Stimulated activated CD4-positive, alpha-beta T cell treated with anti-CD3 and anti-CD28 coated beads, Interleukin-4, amount 100 ng/mL, for 1 hour (primary cell): ENCODE data around the gene OR11H12.
"Not testable (repeated sequence)": the region's sequence is repeated elsewhere in the genome, so short reads cannot be mapped to it uniquely, and the experiment has no call there.

Experiments used
- DNase-seq: peaks from one replicate; pipeline ENCODE4 v3.0.0-alpha.2; 2020

OR11H12 gene, protein sequence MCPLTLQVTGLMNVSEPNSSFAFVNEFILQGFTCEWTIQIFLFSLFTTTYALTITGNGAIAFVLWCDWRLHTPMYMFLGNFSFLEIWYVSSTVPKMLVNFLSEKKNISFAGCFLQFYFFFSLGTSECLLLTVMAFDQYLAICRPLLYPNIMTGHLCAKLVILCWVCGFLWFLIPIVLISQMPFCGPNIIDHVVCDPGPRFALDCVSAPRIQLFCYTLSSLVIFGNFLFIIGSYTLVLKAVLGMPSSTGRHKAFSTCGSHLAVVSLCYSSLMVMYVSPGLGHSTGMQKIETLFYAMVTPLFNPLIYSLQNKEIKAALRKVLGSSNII

DNA sequence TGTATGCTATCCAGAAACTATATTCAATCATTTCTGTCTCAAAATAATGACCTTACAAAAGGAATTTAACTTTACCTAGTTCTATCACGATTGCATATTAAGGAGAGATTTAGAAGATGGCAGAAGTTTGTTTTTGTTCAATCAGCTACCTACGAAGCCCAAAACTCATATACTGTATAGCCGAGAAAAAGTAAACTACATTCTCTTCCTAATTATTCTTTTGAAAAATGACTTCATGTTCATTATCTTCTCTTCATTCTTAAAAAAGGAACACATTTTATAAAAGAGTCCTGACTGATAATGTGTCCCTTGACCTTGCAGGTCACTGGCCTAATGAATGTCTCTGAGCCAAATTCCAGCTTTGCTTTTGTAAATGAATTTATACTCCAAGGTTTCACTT lies at the start of gene OR11H12:
Gene OR11H12 (plus strand): TSS at position 301 of the 400 bp plus-strand sequence. CDS start 0 bp downstream, at position 301.
- DNase-seq: not testable (repeated sequence)

DNA sequence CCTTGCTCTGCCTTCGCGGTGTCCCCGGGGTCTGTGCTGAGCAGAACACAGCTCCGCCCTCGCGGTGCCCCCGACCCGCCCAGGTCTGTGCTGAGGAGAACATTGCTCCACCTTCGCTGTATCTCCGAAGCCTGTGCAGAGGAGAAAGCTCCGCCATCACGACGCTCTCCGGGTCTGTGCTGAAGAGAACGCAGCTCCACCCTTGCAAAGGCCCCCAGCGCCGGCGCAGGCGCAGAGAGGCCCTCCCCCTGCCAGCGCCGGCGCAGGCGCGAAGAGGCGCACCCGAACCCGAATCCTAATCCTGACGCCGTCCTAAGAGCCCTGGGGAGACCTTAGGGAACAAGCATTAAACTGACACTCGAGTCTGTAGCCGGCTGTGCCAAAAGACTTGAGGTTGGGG lies 18.0 kb upstream of the OR11H12 start:
- DNase-seq: not testable (repeated sequence)

DNA sequence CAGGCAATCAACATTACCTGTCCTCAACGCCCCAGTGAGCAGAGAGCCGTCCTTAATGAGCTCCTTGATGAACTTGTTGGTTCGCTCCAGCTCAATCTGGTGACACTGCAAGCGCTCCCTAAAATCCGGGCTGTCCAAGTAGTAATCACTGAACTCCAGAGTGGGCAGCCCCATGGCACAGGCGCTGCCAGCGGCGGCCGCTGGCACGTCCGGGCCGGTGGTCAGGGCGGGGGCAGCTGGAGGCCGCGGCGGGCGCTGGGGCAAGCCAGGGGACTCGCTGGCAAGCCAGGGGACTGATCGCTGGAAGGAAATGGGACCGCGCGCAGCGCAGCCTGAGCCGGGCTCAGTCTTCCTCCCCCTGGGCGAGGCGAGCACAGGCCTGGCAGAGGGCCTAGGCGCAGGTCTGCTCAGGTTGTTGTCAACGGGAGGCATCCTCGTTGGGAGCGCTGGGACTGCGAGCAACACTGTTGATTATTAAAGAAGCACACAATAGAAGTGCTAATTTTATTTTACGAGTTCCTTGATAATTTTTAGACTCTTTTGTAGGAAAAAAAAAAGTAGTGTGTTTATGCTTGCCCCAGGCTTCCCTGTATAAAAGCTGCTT lies 25.8 kb downstream of the OR11H12 start:
- not testable (repeated sequence) for DNase-seq

DNA sequence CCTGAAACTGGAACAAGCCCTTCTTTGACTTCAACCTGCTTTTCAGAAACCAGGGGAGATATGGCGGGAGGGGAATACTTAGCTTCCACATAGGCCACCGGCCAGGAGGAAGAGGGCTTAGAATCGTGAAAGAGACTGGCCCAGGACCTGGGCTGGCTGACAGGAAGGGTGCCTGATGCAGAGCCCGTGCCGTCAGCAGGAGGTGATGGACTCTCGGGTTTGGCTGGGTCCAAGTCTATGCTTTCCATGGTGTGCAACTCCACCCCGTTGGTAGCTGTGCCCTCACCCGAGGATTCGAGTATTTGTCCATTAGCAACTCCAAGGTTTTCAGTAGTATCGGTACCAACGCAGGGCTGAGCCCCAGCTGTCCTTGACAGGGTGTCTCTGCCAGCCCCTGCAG lies 35.1 kb downstream of the OR11H12 start:
- DNase-seq: not testable (repeated sequence)

DNA sequence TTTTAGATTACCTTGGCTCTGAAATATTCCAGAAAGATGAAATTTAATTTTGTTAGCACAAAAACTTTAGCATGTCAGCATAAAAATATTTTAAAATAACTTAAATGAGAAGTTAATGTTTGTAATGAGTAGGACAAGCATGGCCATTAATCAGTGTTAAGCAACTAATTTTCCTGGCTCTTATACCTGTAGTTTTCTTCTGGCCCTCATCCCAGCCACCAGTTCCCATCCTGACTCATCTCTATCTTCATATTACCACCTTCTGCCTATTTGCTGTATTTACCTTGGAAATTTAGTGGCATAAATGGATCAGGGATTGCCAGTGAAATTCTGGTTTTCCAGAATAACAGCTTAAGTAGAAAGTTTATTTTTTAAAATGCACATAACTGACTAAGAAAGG lies 37.1 kb downstream of the OR11H12 start:
- not testable (repeated sequence) for DNase-seq

DNA sequence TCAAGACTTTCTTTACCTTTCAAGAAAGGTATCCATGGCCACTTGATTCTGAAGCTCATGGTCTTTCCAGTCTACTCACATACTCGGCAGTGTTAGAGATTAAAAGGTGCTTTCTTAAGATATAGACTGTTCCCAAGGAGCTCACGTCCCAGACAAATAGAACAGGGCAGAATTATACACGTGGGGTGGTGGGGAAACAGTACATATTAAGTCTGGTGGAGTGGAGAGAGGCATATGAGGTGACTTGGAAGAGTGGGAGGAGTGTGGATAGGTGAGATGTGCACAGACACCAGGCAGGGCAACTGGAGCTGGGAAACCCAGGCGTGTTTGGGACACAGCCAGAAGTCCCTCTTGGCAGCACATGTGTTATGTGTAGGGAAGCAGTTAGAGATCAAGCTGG lies 37.9 kb downstream of the OR11H12 start:
- DNase-seq: not testable (repeated sequence)

DNA sequence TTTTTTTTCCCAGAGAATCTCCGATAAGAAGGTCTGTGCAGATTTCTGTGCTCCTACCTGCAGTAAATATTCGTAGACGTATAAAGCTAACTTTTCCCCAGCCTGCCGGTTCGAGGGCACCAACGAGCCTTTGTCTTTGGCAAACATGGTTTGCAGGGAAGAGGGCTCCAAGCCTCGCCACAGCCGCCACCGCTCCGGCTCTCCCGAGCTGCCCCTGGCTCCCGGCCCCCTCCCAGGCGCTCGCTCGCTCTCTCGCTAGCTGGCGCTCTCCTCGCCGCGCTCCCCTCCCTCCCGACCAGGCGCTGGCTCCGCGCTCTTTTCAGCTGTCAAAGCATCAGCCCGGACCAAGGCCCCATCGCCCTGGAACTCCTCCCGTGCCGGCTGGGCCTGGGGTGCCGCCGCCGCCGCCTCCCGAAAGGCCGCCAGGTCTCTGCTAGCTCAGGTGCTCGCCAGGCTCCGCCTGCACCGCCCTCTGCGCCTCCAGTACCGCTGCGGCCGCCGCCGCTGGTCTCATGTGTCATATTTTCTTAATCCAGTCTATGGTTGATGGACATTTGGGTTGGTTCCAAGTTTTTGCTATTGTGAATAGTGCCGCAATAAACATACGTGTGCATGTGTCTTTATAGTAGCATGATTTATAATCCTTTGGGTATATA lies 45.3 kb downstream of the OR11H12 start:
- not testable (repeated sequence) for DNase-seq
